ENCODE results near the gene PRR19. TPM values are rescaled to one million over a fixed set of nuclear protein-coding genes. Genes with fewer than 3 reads are reported as not detected.
"Not testable (repeated sequence)": the region's sequence is repeated elsewhere in the genome, so short reads cannot be mapped to it uniquely, and the experiment has no call there.

PRR19 gene
- total RNA-seq, 1 experiment from 2014 or later = 3.2 TPM

GRCh38 chr19:42339922-42340321 lies 38.0 kb downstream of the PRR19 start:
- H2BK120ac ChIP-seq (ENCODE audit: low read depth, low read length, poor library complexity, severe bottlenecking); H3K27me3 Mint-ChIP-seq (ENCODE audit: low read depth); H3K23ac ChIP-seq (ENCODE audit: insufficient read length, low read depth, low read length); H3K9ac ChIP-seq (ENCODE audit: extremely low read depth, insufficient read length, low read length); H4K8ac ChIP-seq (replicated peaks; ENCODE audit: insufficient read length, low read depth, low read length); H4K5ac ChIP-seq (ENCODE audit: insufficient read length, low read depth, low read length); H3K4me3 Mint-ChIP-seq; H3K79me1 ChIP-seq (ENCODE audit: insufficient read depth, low read depth, low read length, poor library complexity, severe bottlenecking); H4K20me1 ChIP-seq (ENCODE audit: control insufficient read depth, insufficient read depth, insufficient read length); H2AK5ac ChIP-seq (ENCODE audit: insufficient read length, low read length); H2BK5ac ChIP-seq (ENCODE audit: insufficient read length, low read length); H3K4me1 ChIP-seq (ENCODE audit: insufficient read depth, low read length); H3K27ac Mint-ChIP-seq; H3K27ac ChIP-seq (ENCODE audit: insufficient read length, low read depth, low read length); H3K27me3 ChIP-seq (ENCODE audit: insufficient read depth, low read length); H2AFZ ChIP-seq (ENCODE audit: low read length); H2BK12ac ChIP-seq (ENCODE audit: insufficient read length, low read depth, low read length); H3K18ac ChIP-seq (ENCODE audit: insufficient read length, low read depth, low read length); H3K56ac ChIP-seq (ENCODE audit: insufficient read length, low read depth, low read length); H3K9me3 Mint-ChIP-seq; H3K23me2 ChIP-seq (ENCODE audit: insufficient read length, low read depth, low read length, poor library complexity, severe bottlenecking); H3T11ph ChIP-seq (ENCODE audit: low read length); H3K4me1 Mint-ChIP-seq; H2BK15ac ChIP-seq (ENCODE audit: low read depth, low read length); H3K9me3 ChIP-seq (ENCODE audit: control insufficient read depth, low read depth, low read length); H4K91ac ChIP-seq (ENCODE audit: insufficient read length, low read depth, low read length); H3K4me2 ChIP-seq (ENCODE audit: insufficient read depth, insufficient read length, low read length); H2BK20ac ChIP-seq (ENCODE audit: low read depth, low read length, poor library complexity, severe bottlenecking); DNase-seq; H3K4ac ChIP-seq (ENCODE audit: low read depth, low read length); H3K79me2 ChIP-seq (ENCODE audit: insufficient read depth, low read length); H3K14ac ChIP-seq (ENCODE audit: insufficient read depth, low read length): not testable (repeated sequence)
- H3K36me3 Mint-ChIP-seq (ENCODE audit: insufficient read depth in 1 of 3, low read depth in 3 of 3) = peaks cover 4 to 26% (median 13%) of the 10 kb centered on the region in 3 experiments; a peak in 5 of 7 replicates
- no CpG with 5 or more reads among the region's 4 CpGs for WGBS (ENCODE audit: extremely low coverage, insufficient read length, low lambda C conversion rate)
